ENCODE measurements around the gene ARMS2. TPM values are rescaled to one million over a fixed set of nuclear protein-coding genes. Genes with fewer than 3 reads are reported as not detected.

ARMS2 gene
- total and polyA plus RNA-seq, 2 donors (not counting 1 experiment from before 2014, with no cell fraction given): not detected

DNA sequence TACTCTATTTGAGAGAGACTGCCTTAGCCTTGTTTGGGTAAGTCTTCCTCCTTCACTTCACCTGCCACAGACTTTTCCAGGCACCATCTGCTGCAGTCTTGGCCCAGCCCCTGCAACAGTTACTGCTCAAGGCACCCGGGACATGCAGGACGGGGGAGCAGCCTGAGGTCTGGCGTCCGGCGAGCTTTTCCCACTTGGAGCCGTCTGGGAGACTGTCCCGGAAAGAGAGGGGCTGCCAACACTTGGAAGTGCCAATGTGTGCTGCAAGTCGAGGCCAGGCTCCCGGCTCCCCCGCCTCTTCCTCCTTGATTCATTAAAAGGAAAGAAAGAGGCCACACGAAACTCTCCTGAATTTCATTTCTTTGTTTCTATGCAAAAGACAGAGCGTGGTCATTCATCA is 20.6 kb downstream of the ARMS2 start:
- no peak overlapping the region for H3K4me3 ChIP-seq (replicated peaks in 1 of 4; ENCODE audit: control extremely low read depth in 1 of 4, insufficient read depth in 1 of 4, low read depth in 3 of 4, low read length in 4 of 4)
- TF ChIP-seq EZH2 (IDR thresholded peaks at IDR 0.05; ENCODE audit: low read length, missing control alignments): no peak
- TF ChIP-seq CTCF (conservative IDR thresholded peaks at IDR 0.05 in 1 of 2, IDR thresholded peaks at IDR 0.05 in 1 of 2; ENCODE audit: low read depth in 1 of 2, low read length in 2 of 2): no peak
- no peaks in the 10 kb centered on the region for H4K20me1 ChIP-seq (ENCODE audit: control insufficient read depth, extremely low read depth, insufficient read depth, low read length)
- no peak for DNase-seq (ENCODE audit: low read depth in 2 of 2)
- H3K27me3 ChIP-seq (ENCODE audit: control insufficient read depth, insufficient read depth, low read length): no peaks in the 10 kb centered on the region
- H3K36me3 ChIP-seq (ENCODE audit: control insufficient read depth, insufficient read depth, low read length): no peaks in the 10 kb centered on the region
- no peak overlapping the region for H2AFZ ChIP-seq (ENCODE audit: low read length)
- H3K79me2 ChIP-seq (ENCODE audit: control insufficient read depth, insufficient read depth, low read length): peaks cover under 1% of the 10 kb centered on the region
- H3K4me2 ChIP-seq (ENCODE audit: extremely low read depth, insufficient read depth, low read length): peak overlapping the region; percentile 85
- no peak overlapping the region for H3K9ac ChIP-seq (ENCODE audit: insufficient read depth, low read length)
- H3K4me1 ChIP-seq (ENCODE audit: control insufficient read depth, extremely low read depth, insufficient read depth, low read length): peaks cover 17% of the 10 kb centered on the region
- H3K9me3 ChIP-seq (ENCODE audit: control insufficient read depth, insufficient read depth, low read depth, low read length): no peaks in the 10 kb centered on the region
- H3K27ac ChIP-seq (ENCODE audit: insufficient read depth, low read length): no peak overlapping the region

- Histone ChIP-seq H3K27me3 (ENCODE audit: control insufficient read depth, insufficient read depth, low read length) (no peaks in the 10 kb centered on the region), H3K9ac (ENCODE audit: insufficient read depth, low read length) (no peak overlapping the region), H3K79me2 (ENCODE audit: control insufficient read depth, insufficient read depth, low read length) (no peaks in the 10 kb centered on the region), H3K4me3 (replicated peaks in 1 of 4; ENCODE audit: control extremely low read depth in 1 of 4, insufficient read depth in 1 of 4, low read depth in 3 of 4, low read length in 4 of 4) (peak overlapping the region in 1 of 4 experiments; percentile 4), H3K27ac (ENCODE audit: insufficient read depth, low read length) (no peak overlapping the region), H2AFZ (ENCODE audit: low read length) (no peak overlapping the region), H3K4me1 (ENCODE audit: control insufficient read depth, extremely low read depth, insufficient read depth, low read length) (peaks cover 17% of the 10 kb centered on the region), H3K4me2 (ENCODE audit: extremely low read depth, insufficient read depth, low read length) (peak overlapping the region; percentile 85), H4K20me1 (ENCODE audit: control insufficient read depth, extremely low read depth, insufficient read depth, low read length) (no peaks in the 10 kb centered on the region), H3K36me3 (ENCODE audit: control insufficient read depth, insufficient read depth, low read length) (no peaks in the 10 kb centered on the region), H3K9me3 (ENCODE audit: control insufficient read depth, insufficient read depth, low read depth, low read length) (no peaks in the 10 kb centered on the region)
- DNase-seq (ENCODE audit: low read depth in 2 of 2): peak; percentile 31 to 69
- no peak for TF ChIP-seq EZH2 (IDR thresholded peaks at IDR 0.05; ENCODE audit: low read length, missing control alignments)
- no peak for TF ChIP-seq CTCF (conservative IDR thresholded peaks at IDR 0.05 in 1 of 2, IDR thresholded peaks at IDR 0.05 in 1 of 2; ENCODE audit: low read depth in 1 of 2, low read length in 2 of 2)
Observed at GRCh38 chr10:122475591-122476332, 21.3 kb downstream of the ARMS2 start.

DNA sequence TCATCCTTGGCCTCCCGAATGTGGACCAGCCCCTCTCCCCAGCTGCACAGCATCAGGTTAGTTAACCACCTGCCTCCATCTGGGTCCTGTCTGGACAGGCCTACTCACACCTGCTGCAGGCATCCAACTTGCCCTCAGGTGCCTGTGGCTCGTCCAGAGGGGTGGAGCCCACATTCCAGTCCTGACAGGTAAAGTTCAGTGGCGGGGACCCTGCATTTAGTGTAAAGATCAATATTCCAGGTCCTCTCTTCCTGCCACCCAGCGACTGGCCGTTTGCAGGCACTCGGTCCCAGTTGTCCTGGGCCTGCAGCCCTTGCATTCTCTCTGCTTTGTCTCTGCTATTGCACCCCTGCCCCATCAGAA is 21.9 kb downstream of the ARMS2 start:
- H3K4me1 ChIP-seq (ENCODE audit: control insufficient read depth, extremely low read depth, insufficient read depth, low read length): peaks cover 14% of the 10 kb centered on the region
- H3K4me2 ChIP-seq (ENCODE audit: extremely low read depth, insufficient read depth, low read length): no peak overlapping the region
- TF ChIP-seq EZH2 (IDR thresholded peaks at IDR 0.05; ENCODE audit: low read length, missing control alignments): no peak
- no peak for TF ChIP-seq CTCF (conservative IDR thresholded peaks at IDR 0.05 in 1 of 2, IDR thresholded peaks at IDR 0.05 in 1 of 2; ENCODE audit: low read depth in 1 of 2, low read length in 2 of 2)
- H3K27ac ChIP-seq (ENCODE audit: insufficient read depth, low read length): no peak overlapping the region
- H3K36me3 ChIP-seq (ENCODE audit: control insufficient read depth, insufficient read depth, low read length): no peaks in the 10 kb centered on the region
- no peak overlapping the region for H3K9ac ChIP-seq (ENCODE audit: insufficient read depth, low read length)
- no peak overlapping the region for H2AFZ ChIP-seq (ENCODE audit: low read length)
- H3K79me2 ChIP-seq (ENCODE audit: control insufficient read depth, insufficient read depth, low read length): no peaks in the 10 kb centered on the region
- DNase-seq (ENCODE audit: low read depth in 2 of 2): no peak
- H4K20me1 ChIP-seq (ENCODE audit: control insufficient read depth, extremely low read depth, insufficient read depth, low read length): no peaks in the 10 kb centered on the region
- no peaks in the 10 kb centered on the region for H3K27me3 ChIP-seq (ENCODE audit: control insufficient read depth, insufficient read depth, low read length)
- no peaks in the 10 kb centered on the region for H3K9me3 ChIP-seq (ENCODE audit: control insufficient read depth, insufficient read depth, low read depth, low read length)
- H3K4me3 ChIP-seq (replicated peaks in 1 of 4; ENCODE audit: control extremely low read depth in 1 of 4, insufficient read depth in 1 of 4, low read depth in 3 of 4, low read length in 4 of 4): no peak overlapping the region
